Hippocampal formation (tissue), 2 donors: ENCODE results near the gene TMEM132C.
"Not testable (repeated sequence)": the region's sequence is repeated elsewhere in the genome, so short reads cannot be mapped to it uniquely, and the experiment has no call there.

Experiments used
- DNase-seq, 2 donors: peaks; one replicate each; lab custom pipeline; 2025; lab: John Stamatoyannopoulos, UW

Gene TMEM132C

DNA sequence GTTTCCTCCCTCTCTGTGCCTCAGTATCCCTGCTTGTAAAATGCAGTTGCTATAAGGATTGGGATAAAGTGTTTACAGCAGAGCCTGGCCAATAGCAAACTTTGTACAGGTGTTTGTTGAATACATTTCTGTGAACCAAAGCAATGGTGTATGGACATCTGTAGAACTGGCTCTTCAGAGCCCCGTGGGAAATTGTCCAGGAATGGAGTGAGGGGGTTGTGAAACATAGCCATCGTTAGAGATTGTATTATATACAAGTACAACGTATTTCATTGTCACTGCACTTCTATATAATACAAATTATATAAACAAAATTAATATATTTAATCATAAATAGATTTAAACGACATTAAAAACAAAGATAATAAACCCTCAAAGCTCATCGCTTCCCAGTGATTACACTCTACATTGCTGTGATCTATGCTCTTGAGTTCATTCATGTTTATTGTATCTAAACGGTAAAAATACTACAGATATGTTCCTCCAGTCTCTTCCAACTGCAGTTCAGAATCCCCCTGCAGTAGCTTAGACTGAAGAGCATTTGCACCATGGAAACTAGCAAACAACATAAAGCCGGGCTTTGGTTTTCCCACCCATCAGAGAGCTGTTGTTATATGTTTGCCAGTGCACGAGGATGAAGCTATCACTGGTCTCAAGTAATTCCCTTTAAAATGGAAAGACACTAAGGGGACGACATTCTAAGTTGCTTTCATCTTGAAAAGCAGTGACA is 216.7 kb downstream of the TMEM132C start:
- DNase-seq = no peak

DNA sequence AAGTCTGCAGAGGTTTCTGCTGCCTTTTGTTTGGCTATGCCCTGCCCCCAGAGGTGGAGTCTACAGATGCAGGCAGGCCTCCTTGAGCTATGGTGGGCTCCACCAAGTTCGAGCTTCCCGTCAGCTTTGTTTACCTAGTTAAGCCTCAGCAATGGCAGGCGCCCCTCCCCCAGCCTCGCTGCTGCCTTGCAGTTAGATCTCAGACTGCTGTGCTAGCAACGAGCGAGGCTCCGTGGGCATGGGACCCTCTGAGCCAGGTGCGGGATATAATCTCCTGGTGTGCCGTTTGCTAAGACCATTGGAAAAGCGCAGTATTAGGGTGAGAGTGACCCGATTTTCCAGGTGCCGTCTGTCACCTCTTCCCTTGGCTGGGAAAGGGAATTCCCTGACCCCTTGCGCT is 230.4 kb downstream of the TMEM132C start:
- not testable (repeated sequence) for DNase-seq

DNA sequence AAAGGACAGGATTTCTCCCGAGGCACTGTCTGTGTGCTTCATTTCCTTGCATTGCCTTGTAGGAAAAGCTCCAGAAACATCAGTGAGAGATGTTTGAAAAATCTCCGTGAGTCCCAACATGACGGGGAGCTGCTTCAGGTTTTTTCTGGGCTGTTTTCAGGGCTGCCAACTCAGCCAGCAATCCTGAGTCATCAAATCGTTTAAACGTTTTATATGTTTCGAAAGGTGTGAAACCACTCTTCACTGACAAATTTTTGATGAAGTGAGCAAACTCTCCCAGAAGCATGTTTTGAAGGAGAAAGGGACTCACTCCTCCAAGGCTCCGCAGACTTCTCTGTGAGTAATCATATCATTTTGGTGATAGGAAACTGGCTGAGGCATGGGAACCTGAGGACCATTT is 240.5 kb downstream of the TMEM132C start:
- DNase-seq = no peak

DNA sequence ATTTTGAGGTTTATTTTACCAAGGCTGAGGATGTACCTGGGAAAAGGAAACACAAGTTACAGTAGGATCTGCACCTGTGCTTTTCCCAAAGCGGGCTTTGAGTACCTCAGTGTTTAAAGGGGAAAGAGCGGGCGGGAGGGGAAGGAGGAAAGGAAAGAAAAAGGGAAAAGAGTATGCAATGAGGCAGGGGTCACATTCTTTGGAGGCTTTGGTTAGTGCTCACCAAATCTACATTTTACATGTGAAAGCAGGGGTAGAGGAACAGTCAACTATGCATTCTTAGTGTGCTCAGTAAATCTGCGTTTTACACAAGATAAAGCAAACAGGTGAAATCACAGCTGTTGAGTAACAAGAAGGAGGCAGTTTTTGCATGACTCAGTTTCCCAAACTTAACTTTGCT is 242.2 kb downstream of the TMEM132C start:
- DNase-seq = no peak

DNA sequence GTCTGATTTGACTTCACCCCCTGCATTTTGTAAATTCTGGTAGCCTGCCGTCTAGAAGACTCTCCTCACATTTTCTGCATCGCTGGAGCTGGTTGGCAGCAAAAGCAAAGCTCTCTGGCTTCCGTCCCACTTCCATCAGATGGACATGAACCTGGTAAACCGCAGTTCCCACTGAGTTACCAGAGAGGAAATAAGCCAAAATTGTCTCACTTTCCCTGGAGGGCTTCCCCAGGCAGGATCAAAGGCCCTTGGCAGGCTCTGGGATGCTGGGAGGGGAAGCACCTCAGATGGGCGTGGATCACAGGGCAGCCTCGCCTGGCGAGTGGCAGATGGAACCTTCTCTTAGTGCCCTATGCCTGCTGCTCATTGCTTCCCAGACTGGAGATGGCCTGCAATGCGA is 243.5 kb downstream of the TMEM132C start:
- no peak for DNase-seq

DNA sequence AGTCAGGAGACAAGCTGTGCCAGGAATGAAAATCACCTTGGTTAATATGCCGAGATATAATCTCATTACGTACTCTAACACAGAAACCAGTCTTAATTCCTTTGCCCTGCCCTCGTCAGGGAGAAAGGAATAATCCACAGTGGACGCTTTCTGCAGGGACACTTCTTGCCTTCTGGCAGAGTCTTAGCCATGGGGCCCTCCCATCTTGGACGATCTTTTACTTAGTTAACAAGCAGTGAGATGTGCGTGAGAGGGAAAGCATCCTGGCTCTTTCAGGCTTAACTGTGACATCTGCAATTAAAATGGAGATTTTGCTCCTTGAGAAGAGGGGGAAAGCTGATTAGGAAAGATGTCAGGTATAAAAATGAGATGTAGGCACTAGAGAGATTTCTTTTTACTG is 246.4 kb downstream of the TMEM132C start:
- DNase-seq = no peak

DNA sequence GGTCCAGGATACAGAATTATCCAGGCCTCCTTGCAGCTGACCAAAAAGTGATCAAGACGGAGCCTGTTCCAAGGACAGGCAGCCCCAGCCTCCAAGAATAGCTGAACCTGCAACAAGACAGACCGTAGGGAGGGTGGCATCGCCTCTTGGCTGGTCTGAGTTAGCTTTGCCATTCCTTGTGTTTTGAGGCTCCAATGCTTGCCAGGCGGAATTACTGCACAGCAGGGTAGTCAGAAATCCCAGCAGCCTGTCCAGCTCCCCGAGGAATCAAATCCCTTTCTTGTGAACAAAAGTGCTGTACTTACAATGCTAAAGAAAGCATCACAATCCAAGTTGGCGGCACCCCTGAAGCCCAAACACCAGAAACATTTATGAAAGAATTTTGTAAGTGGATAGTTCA is 246.9 kb downstream of the TMEM132C start:
- peak in 1 of 2 donors; percentile 14 for DNase-seq

DNA sequence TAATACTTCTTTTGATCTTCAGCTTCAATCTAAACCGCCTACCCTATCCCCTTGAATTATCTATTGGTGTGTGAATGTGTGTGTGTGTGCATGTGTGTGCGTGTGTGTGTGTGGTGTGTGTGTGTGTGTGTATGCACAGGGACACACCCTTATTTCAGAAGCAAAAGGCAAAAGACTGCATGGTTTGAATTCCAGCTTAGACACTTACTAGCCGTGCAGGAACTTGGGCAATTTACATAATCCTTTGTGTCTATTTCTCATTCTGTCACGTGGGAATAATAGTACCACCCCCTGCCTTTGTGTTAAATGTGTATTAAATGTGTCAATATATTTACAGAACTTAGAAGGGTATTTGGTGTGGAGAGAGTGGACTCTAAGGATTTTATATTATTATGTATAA is 251.7 kb downstream of the TMEM132C start:
- DNase-seq = no peak

DNA sequence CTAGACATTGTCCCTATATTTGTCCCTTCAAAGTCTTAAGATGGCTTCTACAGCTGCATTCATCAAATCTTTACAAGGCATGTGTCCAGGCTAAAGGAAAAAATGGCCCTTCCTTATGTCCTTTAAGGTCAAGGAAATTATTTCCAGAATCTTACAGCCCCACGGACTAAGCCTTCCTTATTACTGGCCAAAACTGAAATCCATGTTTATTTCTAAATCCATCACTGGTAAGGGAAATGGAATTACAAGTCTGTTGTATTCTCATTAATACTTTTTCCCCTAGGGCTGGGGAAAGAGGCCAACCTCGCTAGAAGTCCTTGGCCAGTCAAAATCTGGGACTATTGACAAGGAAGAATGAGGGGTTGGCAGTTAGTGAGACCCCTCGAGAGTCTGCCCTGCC is 252.5 kb downstream of the TMEM132C start:
- no peak for DNase-seq

DNA sequence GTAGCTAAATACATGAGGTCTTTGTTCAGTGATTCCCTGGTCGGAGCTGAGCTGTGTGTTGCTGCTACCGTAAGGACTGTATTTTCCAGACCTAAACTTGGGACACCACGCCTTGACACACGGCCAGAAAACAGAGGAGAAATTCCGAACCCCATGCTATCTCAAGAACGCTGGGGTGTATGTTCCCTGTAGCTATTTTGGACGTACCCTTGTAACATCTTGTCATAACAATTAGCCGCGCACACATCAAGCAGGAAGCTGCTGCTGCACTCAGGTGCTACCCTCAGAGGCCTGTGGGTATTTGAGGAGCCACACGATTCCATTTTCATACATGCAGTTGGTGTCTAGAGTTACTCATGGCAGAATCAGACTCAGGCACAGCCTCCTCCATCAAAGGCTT is 255.0 kb downstream of the TMEM132C start:
- no peak for DNase-seq

DNA sequence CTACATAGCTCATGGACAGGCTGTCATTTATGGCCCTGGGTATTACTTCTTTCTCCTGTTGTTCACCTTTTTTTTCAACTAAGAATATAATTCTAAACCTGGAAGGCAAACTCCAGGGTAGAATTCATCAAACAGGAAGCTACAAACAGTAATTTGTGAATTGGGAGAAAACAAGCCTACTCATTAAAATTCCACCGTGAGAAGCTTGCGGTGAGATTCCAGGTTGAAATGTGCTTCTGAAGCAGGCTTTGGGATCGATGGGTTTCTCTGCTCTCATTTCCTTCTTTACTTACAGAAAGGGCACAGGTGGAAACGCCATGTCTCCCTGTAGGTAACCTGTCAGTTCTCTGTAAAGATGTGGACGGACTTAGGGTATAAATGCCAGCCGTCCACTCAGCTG is 257.5 kb downstream of the TMEM132C start:
- no peak for DNase-seq

DNA sequence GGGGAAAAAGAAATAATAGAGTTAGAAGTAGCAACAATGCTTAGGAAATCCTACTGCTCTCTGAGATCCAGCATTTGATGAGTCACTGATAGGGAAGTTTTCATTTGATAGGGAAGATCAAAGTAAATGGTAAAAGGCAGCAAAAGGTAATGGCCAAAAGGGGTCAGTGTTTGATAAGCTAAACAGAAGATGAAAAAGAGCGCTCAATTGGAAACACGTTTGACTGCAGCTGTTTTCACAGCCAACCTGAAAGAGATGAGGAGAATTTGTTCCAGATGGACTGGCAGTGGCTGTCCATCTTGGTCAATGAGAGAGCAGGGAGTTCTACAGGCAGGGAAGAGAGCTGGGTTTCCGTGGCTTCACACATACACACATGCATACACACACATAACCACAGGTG is 264.2 kb downstream of the TMEM132C start:
- no peak for DNase-seq

DNA sequence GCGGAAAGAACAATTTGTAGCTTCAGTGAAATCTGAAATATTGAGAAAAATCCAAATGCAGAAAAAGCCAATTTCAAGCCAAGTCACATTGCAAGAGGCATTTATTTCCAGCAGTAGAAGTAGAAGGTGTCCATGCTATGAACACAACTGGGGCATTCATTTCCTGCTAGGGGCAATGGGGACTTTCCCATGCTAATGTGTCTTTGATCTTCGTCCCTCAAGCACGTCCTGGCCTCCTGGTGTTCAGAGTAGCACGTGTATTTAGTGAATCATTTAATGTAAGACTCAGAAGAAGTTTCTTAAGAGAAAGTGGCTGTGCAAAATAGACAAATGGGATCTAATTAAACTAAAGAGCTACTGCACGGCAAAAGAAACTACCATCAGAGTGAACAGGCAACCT is 267.9 kb downstream of the TMEM132C start:
- no peak for DNase-seq

DNA sequence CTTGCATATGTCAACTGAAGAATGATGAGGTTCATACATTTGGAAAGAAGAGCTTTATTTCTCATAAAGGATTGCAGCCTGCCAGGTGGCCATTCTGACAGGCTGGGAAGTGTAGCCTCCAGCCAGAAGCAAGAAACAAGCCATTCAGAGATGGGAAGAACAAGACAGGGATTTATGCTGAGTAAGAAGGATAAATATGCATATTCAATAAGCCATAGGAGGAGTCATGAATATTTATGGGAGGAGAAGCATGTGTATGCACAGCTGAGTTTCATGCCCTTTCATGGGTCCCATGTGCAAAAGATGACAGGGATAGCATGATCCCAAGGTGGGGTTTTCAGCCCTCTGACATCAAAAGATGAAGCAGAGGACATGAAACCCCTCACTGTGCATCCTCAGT is 269.8 kb downstream of the TMEM132C start:
- DNase-seq = no peak

DNA sequence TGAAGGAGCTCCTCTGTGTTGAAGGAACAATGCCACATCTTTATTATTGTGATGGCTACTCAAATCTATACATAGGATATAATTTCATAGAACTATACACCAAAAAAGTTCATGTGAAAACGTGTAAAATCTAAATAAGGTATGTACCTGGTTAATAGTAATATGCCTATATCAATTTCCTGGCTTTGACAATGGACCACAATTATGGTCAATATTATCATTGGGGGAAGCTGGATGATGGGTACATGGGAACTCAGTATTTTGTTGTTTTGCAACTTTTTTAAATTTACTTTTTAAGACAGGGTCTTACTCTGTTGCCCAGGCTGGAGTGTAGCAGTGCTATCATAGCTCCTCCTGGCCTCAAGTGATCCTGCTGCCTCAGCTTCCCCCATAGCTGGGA is 270.7 kb downstream of the TMEM132C start:
- DNase-seq = no peak

DNA sequence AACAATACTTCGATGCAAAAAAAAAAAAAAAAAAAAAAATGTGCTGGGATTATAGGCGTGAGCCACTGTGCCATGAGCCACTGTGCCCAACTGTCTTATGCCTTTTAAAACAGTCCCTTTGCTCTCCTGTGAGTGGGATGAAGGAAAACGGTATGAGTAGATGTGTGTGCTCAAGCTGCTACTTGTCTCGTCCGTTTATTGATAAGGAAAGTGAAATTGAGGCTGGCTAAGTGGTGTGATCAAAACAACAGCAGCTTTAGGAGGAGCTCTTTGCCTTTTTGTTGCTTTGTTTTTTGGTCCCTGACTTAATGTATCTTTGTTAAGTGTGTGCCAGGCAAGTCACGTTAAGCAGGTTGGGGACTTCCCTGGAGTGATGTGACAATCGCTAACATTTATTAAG is 275.9 kb downstream of the TMEM132C start:
- no peak for DNase-seq

DNA sequence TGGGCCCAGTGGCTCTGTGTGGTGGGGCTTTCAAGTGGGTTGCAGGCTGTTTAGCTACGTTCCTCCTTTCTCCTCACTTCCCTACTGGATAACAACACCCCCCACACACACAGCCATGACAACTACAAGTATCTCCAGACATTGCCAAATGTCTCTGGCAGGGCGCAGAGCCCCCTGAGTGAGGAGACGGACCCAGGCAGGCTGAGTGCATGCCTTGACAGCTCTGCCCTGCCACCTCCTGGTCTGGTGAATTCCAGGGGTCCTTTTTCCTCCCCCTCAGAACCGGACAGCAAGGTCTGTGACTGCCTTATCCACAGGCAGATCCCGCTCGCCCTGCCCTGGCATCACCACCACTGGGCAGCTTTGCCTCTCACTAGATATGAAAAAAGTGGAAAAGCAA is 276.5 kb downstream of the TMEM132C start:
- DNase-seq = peak in 1 of 2 donors; percentile 7

DNA sequence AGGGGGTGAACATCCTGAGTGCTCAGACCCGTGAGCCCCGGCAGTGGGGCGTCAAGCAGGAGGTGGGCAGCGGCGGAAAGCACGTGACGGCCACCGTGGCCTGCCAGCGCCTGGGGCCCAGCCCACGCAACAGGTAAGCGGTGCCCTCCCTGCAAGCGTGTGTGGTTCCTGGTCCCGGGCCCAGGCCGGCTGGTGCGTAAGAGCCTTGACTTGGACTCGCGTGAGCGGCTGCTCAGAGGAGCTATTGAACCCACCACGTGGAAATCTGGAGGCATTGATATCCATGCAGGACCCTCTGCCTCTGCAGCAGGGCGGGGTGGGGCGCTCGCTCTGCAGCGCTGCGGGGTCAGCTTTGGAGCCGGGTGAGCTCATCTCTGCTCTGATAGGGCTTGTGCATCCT is 277.0 kb downstream of the TMEM132C start:
- DNase-seq = no peak

DNA sequence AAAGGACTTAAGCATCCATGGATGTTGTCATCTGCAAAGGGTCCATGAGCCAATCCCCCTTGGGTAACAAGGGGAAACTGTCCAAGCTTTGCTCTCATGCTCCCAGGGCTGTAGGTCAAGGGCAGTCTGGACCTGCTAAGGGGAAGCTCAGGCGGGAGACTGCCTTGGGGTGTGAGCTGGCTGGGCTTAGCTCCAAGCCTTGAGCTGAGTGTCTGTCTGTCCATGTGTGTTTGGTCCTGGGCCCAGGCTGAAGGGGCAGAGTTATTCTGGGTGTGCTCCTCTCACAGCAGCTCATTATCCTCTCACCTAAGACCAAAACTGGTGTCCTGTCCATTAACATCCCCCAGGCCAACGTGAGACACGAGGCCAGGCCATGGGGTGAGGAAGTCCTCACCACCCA is 282.0 kb downstream of the TMEM132C start:
- no peak for DNase-seq

DNA sequence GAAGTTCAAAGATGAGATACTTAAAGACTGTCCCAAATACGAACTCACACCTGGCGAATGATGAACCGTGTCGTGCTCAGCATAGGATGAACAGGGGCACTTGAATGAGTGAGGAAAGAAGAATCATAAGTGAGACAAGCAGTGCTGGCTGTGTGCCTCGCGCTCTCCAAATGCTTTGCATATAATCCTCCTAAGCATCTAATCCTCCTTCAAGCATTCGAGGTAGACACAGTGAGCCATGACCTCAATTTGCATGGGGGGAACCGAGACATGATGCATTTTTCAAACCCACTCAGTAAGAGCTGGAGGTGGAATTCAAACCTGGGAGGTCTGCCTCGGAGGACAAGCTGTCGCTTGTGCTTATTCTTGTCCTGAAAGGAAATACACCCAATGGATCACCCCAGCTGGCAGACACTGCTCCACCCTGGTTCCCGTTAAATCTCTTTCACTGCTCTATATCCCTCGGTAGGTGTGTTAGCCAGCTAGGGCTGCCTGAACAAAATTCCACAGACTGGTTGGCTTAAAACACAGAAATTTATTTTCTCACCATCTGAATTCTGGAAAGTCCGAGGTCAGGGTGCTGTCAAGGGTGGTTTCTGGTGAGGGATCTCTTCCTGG is 282.7 kb downstream of the TMEM132C start:
- no peak for DNase-seq

DNA sequence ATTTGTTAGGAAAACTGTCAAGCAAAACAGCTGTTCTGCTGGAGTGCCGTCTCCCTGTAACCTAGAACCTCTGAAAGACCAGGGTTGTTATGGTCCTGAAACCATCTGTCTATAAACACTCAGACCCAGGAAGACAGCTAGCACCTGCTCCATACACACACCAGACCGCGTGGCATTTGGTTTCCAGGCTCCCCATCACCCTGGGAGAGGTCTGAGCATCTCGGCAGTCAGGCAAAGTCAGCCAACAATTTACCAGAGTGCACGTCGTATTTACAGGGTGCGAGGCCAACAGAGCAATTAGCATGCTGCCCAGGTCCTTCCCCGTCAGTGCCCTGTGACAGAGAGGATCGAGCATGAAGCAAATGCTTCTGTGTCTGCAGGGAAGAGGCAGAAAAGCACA is 284.3 kb downstream of the TMEM132C start:
- DNase-seq = peak in 1 of 2 donors; percentile 13

DNA sequence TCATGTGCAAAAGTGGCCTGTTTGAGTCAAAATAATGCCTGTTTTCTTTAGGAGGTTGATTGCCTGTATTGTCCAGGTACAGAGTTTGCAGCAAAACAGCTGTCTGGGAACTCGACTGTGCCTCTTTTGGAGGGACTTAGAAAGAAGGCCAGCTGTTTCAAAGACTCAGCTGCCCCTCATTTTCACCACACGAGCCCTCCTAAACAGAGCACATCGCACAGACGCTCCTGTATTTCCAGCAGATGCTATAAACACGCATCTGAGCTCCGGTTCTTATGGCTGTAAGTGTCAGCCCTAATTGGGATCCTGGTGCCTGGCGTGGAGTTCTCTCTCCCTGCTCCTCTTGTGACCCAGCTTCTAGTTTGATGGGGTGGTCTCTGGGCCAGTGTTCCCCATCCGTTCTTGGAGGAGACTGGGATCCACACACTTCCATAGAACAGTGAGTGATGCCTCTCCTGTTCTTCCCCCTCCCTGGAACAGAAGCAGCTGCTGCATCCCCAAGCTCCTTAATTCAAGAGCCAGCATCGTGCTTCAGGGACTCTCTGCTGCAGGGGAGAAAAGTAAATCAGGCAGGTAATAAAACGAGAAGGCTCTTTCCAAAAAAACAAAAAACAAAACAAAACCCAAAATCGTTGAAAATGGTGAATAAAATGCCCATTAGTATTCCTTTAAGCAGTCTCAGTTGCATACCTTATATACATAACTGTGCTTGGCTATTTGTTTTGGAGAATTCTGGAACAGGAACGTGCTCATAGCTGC is 287.8 kb downstream of the TMEM132C start:
- DNase-seq = no peak

DNA sequence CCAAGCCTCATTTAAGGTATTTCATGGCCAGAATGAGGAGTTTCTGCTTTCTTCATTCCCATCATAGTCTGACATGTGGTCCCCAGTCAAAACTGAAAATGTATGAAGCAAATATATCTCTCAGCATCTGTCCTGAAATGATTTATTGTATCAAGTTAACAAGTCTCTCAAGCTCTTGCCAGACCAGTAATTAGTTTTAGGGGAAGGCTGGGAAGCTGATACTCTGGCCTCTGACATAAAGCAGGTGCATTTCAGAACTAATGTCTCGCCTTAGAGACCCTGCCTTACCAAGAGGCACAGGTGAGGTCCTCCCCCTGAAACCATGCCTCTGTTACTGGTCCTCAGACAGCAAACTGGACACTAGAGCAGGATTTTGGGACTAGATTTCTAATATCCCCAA is 290.3 kb downstream of the TMEM132C start:
- DNase-seq = no peak
